Body of pancreas (tissue), 4 donors: ENCODE results near the gene DUS1L.

Source experiments
- CTCF ChIP-seq, 7 experiments: fragments of 450-650 bp in 4 of 7; fragments of 200-600 bp in 3 of 7; sonication (generic) in 3 of 7; IDR thresholded peaks; one replicate each; pipeline ENCODE4 v1.5.1; 2016 to 2019; ENCODE audit warnings: antibody characterized with exemption in 7 of 7
- POLR2A ChIP-seq, 3 donors: fragments of 450-650 bp; IDR thresholded peaks; one replicate each; pipeline ENCODE4 v1.6.1; 2016; ENCODE audit warnings: antibody characterized with exemption in 3 of 3, mild to moderate bottlenecking in 2 of 3

- TF ChIP-seq CTCF (IDR thresholded peaks at IDR 0.05) (no peak), POLR2A (IDR thresholded peaks at IDR 0.05) (no peak)
Measured at GRCh38 chr17:82092628-82092994, 27.0 kb upstream of the DUS1L start.
